ENCODE measurements around the gene SEC24D.

The SEC24D gene

GRCh38 chr4:118774321-118774720 is 61.6 kb downstream of the SEC24D start:
- no peak for DNase-seq (ENCODE audit: low read depth)

GRCh38 chr4:118773429-118773792 is 62.5 kb downstream of the SEC24D start:
- no peak for DNase-seq (ENCODE audit: low read depth)

- no peak for DNase-seq (ENCODE audit: low read depth)
Measured at GRCh38 chr4:118772767-118773428, 63.0 kb downstream of the SEC24D start.

- DNase-seq (ENCODE audit: low read depth): no peak
Measured at GRCh38 chr4:118772081-118772766, 63.7 kb downstream of the SEC24D start.

- no peak for DNase-seq (ENCODE audit: low read depth)
Measured at GRCh38 chr4:118770741-118771187, 65.2 kb downstream of the SEC24D start.

GRCh38 chr4:118769161-118769560 is 66.8 kb downstream of the SEC24D start:
- no peak for DNase-seq (ENCODE audit: low read depth)

GRCh38 chr4:118767109-118767508 is 68.8 kb downstream of the SEC24D start:
- DNase-seq (ENCODE audit: low read depth): no peak

GRCh38 chr4:118765399-118765798 is 70.5 kb downstream of the SEC24D start:
- no peak for DNase-seq (ENCODE audit: low read depth)

- DNase-seq (ENCODE audit: low read depth): no peak
Measured at GRCh38 chr4:118762730-118763477, 73.0 kb downstream of the SEC24D start.

GRCh38 chr4:118762155-118762554 is 73.8 kb downstream of the SEC24D start:
- no peak for DNase-seq (ENCODE audit: low read depth)

GRCh38 chr4:118761397-118762016 is 74.4 kb downstream of the SEC24D start:
- no peak for DNase-seq (ENCODE audit: low read depth)

GRCh38 chr4:118760493-118760892 is 75.4 kb downstream of the SEC24D start:
- DNase-seq (ENCODE audit: low read depth): no peak

GRCh38 chr4:118760092-118760491 is 75.8 kb downstream of the SEC24D start:
- no peak for DNase-seq (ENCODE audit: low read depth)

GRCh38 chr4:118759481-118759880 is 76.4 kb downstream of the SEC24D start:
- DNase-seq (ENCODE audit: low read depth): no peak

- no peak for DNase-seq (ENCODE audit: low read depth)
Measured at GRCh38 chr4:118758293-118758692, 77.6 kb downstream of the SEC24D start.

GRCh38 chr4:118757761-118758251 is 78.1 kb downstream of the SEC24D start:
- DNase-seq (ENCODE audit: low read depth): no peak

GRCh38 chr4:118756958-118757357 is 79.0 kb downstream of the SEC24D start:
- no peak for DNase-seq (ENCODE audit: low read depth)

- DNase-seq (ENCODE audit: low read depth): no peak
Measured at GRCh38 chr4:118756429-118756828, 79.5 kb downstream of the SEC24D start.

GRCh38 chr4:118755438-118756226 is 80.3 kb downstream of the SEC24D start:
- DNase-seq (ENCODE audit: low read depth): no peak

GRCh38 chr4:118754890-118755289 is 81.0 kb downstream of the SEC24D start:
- no peak for DNase-seq (ENCODE audit: low read depth)

GRCh38 chr4:118753685-118754084 is 82.2 kb downstream of the SEC24D start:
- no peak for DNase-seq (ENCODE audit: low read depth)

GRCh38 chr4:118753096-118753495 is 82.8 kb downstream of the SEC24D start:
- DNase-seq (ENCODE audit: low read depth): no peak

All from CMK (cell line).